OCI-LY1 (cell line): ENCODE measurements around the gene CCRL2.

Experiments used
- EZH2 ChIP-seq: fragments of 200-600 bp; sonication (generic), shearing (Covaris generic); IDR thresholded peaks from 2 replicates; pipeline ENCODE4 v1.8.0; 2017; ENCODE audit warnings: borderline replicate concordance, mixed run types, mild to moderate bottlenecking, antibody characterized with exemption, low read length, moderate library complexity, mixed read lengths
- TF ChIP-seq, protein P1 (sequence below): fragments of 200-600 bp; sonication (generic), shearing (Covaris generic); IDR thresholded peaks from 2 replicates; pipeline ENCODE4 v1.5.1; 2017; ENCODE audit warnings: mild to moderate bottlenecking, antibody characterized with exemption, low read length, moderate library complexity, mixed read lengths

GRCh38 chr3:46406788-46407611, at the start of gene CCRL2, which contains the start of gene CCR5AS:
- TF ChIP-seq, protein P1, sequence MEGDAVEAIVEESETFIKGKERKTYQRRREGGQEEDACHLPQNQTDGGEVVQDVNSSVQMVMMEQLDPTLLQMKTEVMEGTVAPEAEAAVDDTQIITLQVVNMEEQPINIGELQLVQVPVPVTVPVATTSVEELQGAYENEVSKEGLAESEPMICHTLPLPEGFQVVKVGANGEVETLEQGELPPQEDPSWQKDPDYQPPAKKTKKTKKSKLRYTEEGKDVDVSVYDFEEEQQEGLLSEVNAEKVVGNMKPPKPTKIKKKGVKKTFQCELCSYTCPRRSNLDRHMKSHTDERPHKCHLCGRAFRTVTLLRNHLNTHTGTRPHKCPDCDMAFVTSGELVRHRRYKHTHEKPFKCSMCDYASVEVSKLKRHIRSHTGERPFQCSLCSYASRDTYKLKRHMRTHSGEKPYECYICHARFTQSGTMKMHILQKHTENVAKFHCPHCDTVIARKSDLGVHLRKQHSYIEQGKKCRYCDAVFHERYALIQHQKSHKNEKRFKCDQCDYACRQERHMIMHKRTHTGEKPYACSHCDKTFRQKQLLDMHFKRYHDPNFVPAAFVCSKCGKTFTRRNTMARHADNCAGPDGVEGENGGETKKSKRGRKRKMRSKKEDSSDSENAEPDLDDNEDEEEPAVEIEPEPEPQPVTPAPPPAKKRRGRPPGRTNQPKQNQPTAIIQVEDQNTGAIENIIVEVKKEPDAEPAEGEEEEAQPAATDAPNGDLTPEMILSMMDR: no peak
- TF ChIP-seq EZH2: no peak
